ENCODE results near the gene ZNF141.

DNA sequence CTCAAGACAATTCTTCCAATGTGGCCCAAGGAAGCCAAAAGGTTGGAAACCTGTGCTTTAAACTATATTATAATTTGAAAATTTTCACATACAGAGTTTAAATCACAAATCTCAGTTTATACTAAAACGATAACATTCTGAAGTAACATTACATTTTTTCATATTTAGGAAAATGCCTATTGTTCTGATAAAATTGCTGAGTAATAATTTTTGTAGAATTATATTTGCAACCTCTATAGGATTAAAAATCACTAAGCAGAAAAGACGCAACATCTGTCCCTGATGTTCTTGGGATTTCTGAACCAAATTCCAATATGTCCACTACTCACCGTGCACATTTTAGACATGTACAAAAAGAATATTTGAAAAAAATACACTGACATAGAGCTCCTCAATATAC, 42.9 kb upstream of the ZNF141 start:
- no peak for TF ChIP-seq JUN (IDR thresholded peaks at IDR 0.05; ENCODE audit: low read depth, low read length)
- no peak for TF ChIP-seq SIX5 (IDR thresholded peaks at IDR 0.05; ENCODE audit: low read depth, low read length)
- TF ChIP-seq, protein P1, sequence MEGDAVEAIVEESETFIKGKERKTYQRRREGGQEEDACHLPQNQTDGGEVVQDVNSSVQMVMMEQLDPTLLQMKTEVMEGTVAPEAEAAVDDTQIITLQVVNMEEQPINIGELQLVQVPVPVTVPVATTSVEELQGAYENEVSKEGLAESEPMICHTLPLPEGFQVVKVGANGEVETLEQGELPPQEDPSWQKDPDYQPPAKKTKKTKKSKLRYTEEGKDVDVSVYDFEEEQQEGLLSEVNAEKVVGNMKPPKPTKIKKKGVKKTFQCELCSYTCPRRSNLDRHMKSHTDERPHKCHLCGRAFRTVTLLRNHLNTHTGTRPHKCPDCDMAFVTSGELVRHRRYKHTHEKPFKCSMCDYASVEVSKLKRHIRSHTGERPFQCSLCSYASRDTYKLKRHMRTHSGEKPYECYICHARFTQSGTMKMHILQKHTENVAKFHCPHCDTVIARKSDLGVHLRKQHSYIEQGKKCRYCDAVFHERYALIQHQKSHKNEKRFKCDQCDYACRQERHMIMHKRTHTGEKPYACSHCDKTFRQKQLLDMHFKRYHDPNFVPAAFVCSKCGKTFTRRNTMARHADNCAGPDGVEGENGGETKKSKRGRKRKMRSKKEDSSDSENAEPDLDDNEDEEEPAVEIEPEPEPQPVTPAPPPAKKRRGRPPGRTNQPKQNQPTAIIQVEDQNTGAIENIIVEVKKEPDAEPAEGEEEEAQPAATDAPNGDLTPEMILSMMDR (IDR thresholded peaks at IDR 0.05; ENCODE audit: control extremely low read depth in 1 of 3, insufficient read depth in 1 of 3, low read depth in 1 of 3, low read length in 3 of 3): no peak
- TF ChIP-seq EZH2 (IDR thresholded peaks at IDR 0.05; ENCODE audit: low read depth, low read length, severe bottlenecking): no peak
- no peak for TF ChIP-seq POLR2A (IDR thresholded peaks at IDR 0.05; ENCODE audit: control extremely low read depth in 1 of 2, low read depth in 2 of 2, low read length in 2 of 2)
- no peak for TF ChIP-seq RAD21 (IDR thresholded peaks at IDR 0.05 in 1 of 2, conservative IDR thresholded peaks at IDR 0.05 in 1 of 2; ENCODE audit: low read depth in 2 of 2, low read length in 2 of 2)

All from H1 (cell line).